ENCODE results near the gene CDADC1. TPM values are rescaled to one million over a fixed set of nuclear protein-coding genes. Genes with fewer than 3 reads are reported as not detected.
A peak's percentile ranks its signal among the peaks of the same experiment; 100 is the strongest.

Gene CDADC1
- polyA plus RNA-seq, 3 donors, result 3.5 to 6.4 (median 5.2) TPM

DNA sequence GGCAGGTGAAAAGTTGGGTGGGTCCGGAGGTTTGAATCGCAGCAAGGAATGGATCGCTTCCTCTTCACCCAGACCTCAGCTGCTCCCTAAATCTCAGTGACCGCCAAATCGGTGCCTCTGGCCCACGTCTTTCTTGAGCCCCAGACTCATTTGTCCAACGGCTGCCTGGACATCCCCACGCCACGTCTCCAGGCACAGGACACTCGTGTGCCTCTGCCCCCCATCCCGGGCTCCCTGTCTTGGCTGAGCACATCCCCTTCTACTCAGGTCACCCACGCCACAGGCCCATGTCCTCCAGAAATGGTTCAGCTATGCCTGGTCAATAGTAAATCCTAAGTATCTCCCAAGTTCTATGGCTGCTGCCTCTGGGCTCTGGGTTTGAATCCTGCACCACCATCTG lies 56.6 kb downstream of the CDADC1 start:
- no peaks in the 10 kb centered on the region for H3K36me3 ChIP-seq (replicated peaks in 1 of 2; ENCODE audit: control insufficient read depth in 1 of 2, insufficient read depth in 2 of 2, low read length in 2 of 2)
- Mint-ChIP-seq H3K4me1 (peaks cover 9% of the 10 kb centered on the region), H3K36me3 (peaks cover 0 to 5% of the 10 kb centered on the region in 2 donors), H3K27me3 (ENCODE audit: low read depth in 3 of 3) (peaks cover 0 to 7% (median 2%) of the 10 kb centered on the region in 3 donors), H3K9me3 (no peaks in the 10 kb centered on the region), H3K4me3 (no peak overlapping the region), H3K27ac (peak overlapping the region in 1 of 7 donors; percentile 3)
- no peaks in the 10 kb centered on the region for H3K79me2 ChIP-seq (ENCODE audit: insufficient read depth, low read length)
- intact Hi-C loops (cut with micrococcal nuclease), result loop anchor here (5.0 to 10.0 kb wide), 2 partner anchors 130 to 303 kb away; no protein-coding TSS in a partner anchor
- no peak for DNase-seq
- peaks cover 0 to 4% of the 10 kb centered on the region in 2 donors for H3K4me1 ChIP-seq (ENCODE audit: control insufficient read depth in 1 of 2, insufficient read depth in 2 of 2, low read length in 2 of 2)
- no peak overlapping the region for H3K9ac ChIP-seq (ENCODE audit: insufficient read depth, low read length, poor library complexity, severe bottlenecking)
- no peak overlapping the region for H2AFZ ChIP-seq (ENCODE audit: insufficient read depth, low read depth, low read length, poor library complexity, severe bottlenecking)
- H3K9me3 ChIP-seq (replicated peaks in 1 of 2; ENCODE audit: control insufficient read depth in 1 of 2, insufficient read depth in 1 of 2, low read length in 2 of 2), result no peaks in the 10 kb centered on the region
- no peaks in the 10 kb centered on the region for H3K27me3 ChIP-seq (ENCODE audit: control insufficient read depth in 2 of 2, insufficient read depth in 2 of 2, low read length in 2 of 2)
- 96% methylated on average over 11 of the region's 12 CpGs for WGBS (ENCODE audit: insufficient coverage)
- no peak overlapping the region for H3K4me3 ChIP-seq (replicated peaks in 1 of 3; ENCODE audit: low read depth in 2 of 3, low read length in 3 of 3)
- no peak overlapping the region for H3K4me2 ChIP-seq (replicated peaks; ENCODE audit: extremely low read depth, low read length, poor library complexity, severe bottlenecking)
- no peak overlapping the region for H3K27ac ChIP-seq (ENCODE audit: low read depth in 1 of 2, low read length in 2 of 2)
- no peaks in the 10 kb centered on the region for H4K20me1 ChIP-seq (ENCODE audit: insufficient read depth, low read length)
- TF ChIP-seq, protein P1, sequence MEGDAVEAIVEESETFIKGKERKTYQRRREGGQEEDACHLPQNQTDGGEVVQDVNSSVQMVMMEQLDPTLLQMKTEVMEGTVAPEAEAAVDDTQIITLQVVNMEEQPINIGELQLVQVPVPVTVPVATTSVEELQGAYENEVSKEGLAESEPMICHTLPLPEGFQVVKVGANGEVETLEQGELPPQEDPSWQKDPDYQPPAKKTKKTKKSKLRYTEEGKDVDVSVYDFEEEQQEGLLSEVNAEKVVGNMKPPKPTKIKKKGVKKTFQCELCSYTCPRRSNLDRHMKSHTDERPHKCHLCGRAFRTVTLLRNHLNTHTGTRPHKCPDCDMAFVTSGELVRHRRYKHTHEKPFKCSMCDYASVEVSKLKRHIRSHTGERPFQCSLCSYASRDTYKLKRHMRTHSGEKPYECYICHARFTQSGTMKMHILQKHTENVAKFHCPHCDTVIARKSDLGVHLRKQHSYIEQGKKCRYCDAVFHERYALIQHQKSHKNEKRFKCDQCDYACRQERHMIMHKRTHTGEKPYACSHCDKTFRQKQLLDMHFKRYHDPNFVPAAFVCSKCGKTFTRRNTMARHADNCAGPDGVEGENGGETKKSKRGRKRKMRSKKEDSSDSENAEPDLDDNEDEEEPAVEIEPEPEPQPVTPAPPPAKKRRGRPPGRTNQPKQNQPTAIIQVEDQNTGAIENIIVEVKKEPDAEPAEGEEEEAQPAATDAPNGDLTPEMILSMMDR (IDR thresholded peaks at IDR 0.05), result no peak

GRCh38 chr13:49304763-49305700 lies 57.3 kb downstream of the CDADC1 start:
- 95% methylated on average over 20 of the region's 25 CpGs for WGBS (ENCODE audit: insufficient coverage)
- TF ChIP-seq, protein P1 (IDR thresholded peaks at IDR 0.05), result no peak
- H3K4me1 ChIP-seq (ENCODE audit: control insufficient read depth in 1 of 2, insufficient read depth in 2 of 2, low read length in 2 of 2), result peaks cover 0 to 4% of the 10 kb centered on the region in 2 donors
- peaks cover 0 to 6% (median 2%) of the 10 kb centered on the region in 3 donors for H3K27me3 Mint-ChIP-seq (ENCODE audit: low read depth in 3 of 3)
- H3K9me3 Mint-ChIP-seq, result no peaks in the 10 kb centered on the region
- H3K4me3 ChIP-seq (replicated peaks in 1 of 3; ENCODE audit: low read depth in 2 of 3, low read length in 3 of 3), result no peak overlapping the region
- H3K36me3 ChIP-seq (replicated peaks in 1 of 2; ENCODE audit: control insufficient read depth in 1 of 2, insufficient read depth in 2 of 2, low read length in 2 of 2), result no peaks in the 10 kb centered on the region
- H3K9ac ChIP-seq (ENCODE audit: insufficient read depth, low read length, poor library complexity, severe bottlenecking), result no peak overlapping the region
- H3K4me1 Mint-ChIP-seq, result peaks cover 9% of the 10 kb centered on the region
- no peak overlapping the region for H3K27ac ChIP-seq (ENCODE audit: low read depth in 1 of 2, low read length in 2 of 2)
- H3K4me2 ChIP-seq (replicated peaks; ENCODE audit: extremely low read depth, low read length, poor library complexity, severe bottlenecking), result no peak overlapping the region
- no peaks in the 10 kb centered on the region for H3K79me2 ChIP-seq (ENCODE audit: insufficient read depth, low read length)
- peak overlapping the region in 1 of 7 donors; percentile 31 for H3K27ac Mint-ChIP-seq
- intact Hi-C loops (cut with micrococcal nuclease), result loop anchor here (5.0 to 10.0 kb wide), 2 partner anchors 130 to 302 kb away; no protein-coding TSS in a partner anchor
- no peaks in the 10 kb centered on the region for H4K20me1 ChIP-seq (ENCODE audit: insufficient read depth, low read length)
- no peak overlapping the region for H2AFZ ChIP-seq (ENCODE audit: insufficient read depth, low read depth, low read length, poor library complexity, severe bottlenecking)
- no peaks in the 10 kb centered on the region for H3K27me3 ChIP-seq (ENCODE audit: control insufficient read depth in 2 of 2, insufficient read depth in 2 of 2, low read length in 2 of 2)
- no peaks in the 10 kb centered on the region for H3K9me3 ChIP-seq (replicated peaks in 1 of 2; ENCODE audit: control insufficient read depth in 1 of 2, insufficient read depth in 1 of 2, low read length in 2 of 2)
- no peak overlapping the region for H3K4me3 Mint-ChIP-seq
- peaks cover 0 to 3% of the 10 kb centered on the region in 2 donors for H3K36me3 Mint-ChIP-seq
- no peak for DNase-seq
